Thyroid gland (tissue), 4 donors: Measurements from ENCODE around the gene PDE10A.

ENCODE experiments used
- CTCF ChIP-seq, 6 experiments: fragments of 200-600 bp in 3 of 6; fragments of 450-650 bp in 3 of 6; sonication (generic) in 3 of 6; IDR thresholded peaks; one replicate each; pipeline ENCODE4 v1.5.1; 2016 to 2019; ENCODE audit warnings: antibody characterized with exemption in 6 of 6, mild to moderate bottlenecking in 2 of 6, inconsistent platforms in 1 of 6, moderate library complexity in 1 of 6
- POLR2A ChIP-seq, 2 donors: fragments of 450-650 bp; IDR thresholded peaks; one replicate each; pipeline ENCODE4 v1.6.1; 2017; ENCODE audit warnings: antibody characterized with exemption in 2 of 2, mild to moderate bottlenecking in 2 of 2, moderate library complexity in 1 of 2

GRCh38 chr6:165616116-165616515 lies 46.9 kb downstream of the PDE10A start:
- no peak for TF ChIP-seq CTCF (IDR thresholded peaks at IDR 0.05)
- no peak for TF ChIP-seq POLR2A (IDR thresholded peaks at IDR 0.05)
